ENCODE measurements around the gene COLGALT1. TPM values are rescaled to one million over a fixed set of nuclear protein-coding genes. Genes with fewer than 3 reads are reported as not detected.

COLGALT1 gene
- total and polyA plus RNA-seq, 4 donors, result 14.4 to 32.2 (median 22.5) TPM

- no peak for DNase-seq (ENCODE audit: low spot score)
- WGBS, result 78% methylated on average over 16 of the region's 16 CpGs
Observed at GRCh38 chr19:17624314-17624991, 69.0 kb downstream of the COLGALT1 start.

GRCh38 chr19:17625043-17625442, 69.6 kb downstream of the COLGALT1 start:
- H3K4me3 ChIP-seq (ENCODE audit: low read depth in 1 of 3, low read length in 3 of 3), result no peak overlapping the region
- H3K9ac ChIP-seq (ENCODE audit: low read depth in 1 of 2, low read length in 2 of 2), result no peak overlapping the region
- 91% methylated on average over 1 of the region's 1 CpG for WGBS

More at GRCh38 chr19:17624314-17624991, 69.0 kb downstream of the COLGALT1 start:
- Histone ChIP-seq H3K4me3 (ENCODE audit: low read depth in 1 of 3, low read length in 3 of 3) (no peak overlapping the region), H3K9me3 (ENCODE audit: control insufficient read depth in 4 of 4, low read length in 3 of 4) (peaks cover 0 to 9% (median 4%) of the 10 kb centered on the region in 4 donors), H3K27me3 (ENCODE audit: control insufficient read depth in 4 of 4, insufficient read depth in 4 of 4, low read length in 3 of 4) (no peaks in the 10 kb centered on the region), H3K27ac (ENCODE audit: low read depth in 1 of 2, low read length in 2 of 2) (no peak overlapping the region), H3K36me3 (ENCODE audit: control insufficient read depth in 4 of 4, insufficient read depth in 3 of 4, low read depth in 1 of 4, low read length in 3 of 4) (no peaks in the 10 kb centered on the region), H3K4me1 (ENCODE audit: control insufficient read depth in 4 of 4, insufficient read depth in 4 of 4, low read length in 3 of 4) (no peaks in the 10 kb centered on the region), H3K9ac (ENCODE audit: low read depth in 1 of 2, low read length in 2 of 2) (no peak overlapping the region)
- TF ChIP-seq NR2F2 (IDR thresholded peaks at IDR 0.05) (peak; percentile 98), REST (IDR thresholded peaks at IDR 0.05) (no peak), RXRA (IDR thresholded peaks at IDR 0.05) (peak; percentile 16 to 61)

DNA sequence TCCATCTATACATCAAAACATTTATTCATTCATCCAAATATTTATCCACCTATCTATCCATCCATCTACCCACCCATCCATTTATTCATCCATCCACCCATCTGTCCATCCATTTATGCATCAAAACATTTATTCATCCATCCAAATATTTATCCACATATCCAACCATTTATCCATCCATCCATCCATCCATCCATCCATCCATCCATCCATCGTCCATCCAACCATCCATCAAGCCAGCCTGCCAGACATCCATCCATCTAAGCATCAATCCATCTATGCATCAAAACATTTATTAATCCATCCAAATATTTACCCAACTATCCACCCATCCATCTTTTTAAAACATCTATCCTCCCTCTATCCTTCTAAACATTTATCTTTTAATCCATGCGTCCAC, 70.5 kb downstream of the COLGALT1 start:
- peaks cover 0 to 9% (median 4%) of the 10 kb centered on the region in 4 donors for H3K9me3 ChIP-seq (ENCODE audit: control insufficient read depth in 4 of 4, low read length in 3 of 4)
- no peak overlapping the region for H3K4me3 ChIP-seq (ENCODE audit: low read depth in 1 of 3, low read length in 3 of 3)
- no peaks in the 10 kb centered on the region for H3K36me3 ChIP-seq (ENCODE audit: control insufficient read depth in 4 of 4, insufficient read depth in 3 of 4, low read depth in 1 of 4, low read length in 3 of 4)
- H3K9ac ChIP-seq (ENCODE audit: low read depth in 1 of 2, low read length in 2 of 2), result no peak overlapping the region
- TF ChIP-seq YY1 (IDR thresholded peaks at IDR 0.05) (no peak), HNF4G (IDR thresholded peaks at IDR 0.05) (no peak), RXRA (IDR thresholded peaks at IDR 0.05) (no peak), HNF4A (conservative IDR thresholded peaks at IDR 0.05) (no peak), ZBTB33 (IDR thresholded peaks at IDR 0.05) (no peak), ATF3 (IDR thresholded peaks at IDR 0.05) (no peak)
- TF ChIP-seq, protein P1, sequence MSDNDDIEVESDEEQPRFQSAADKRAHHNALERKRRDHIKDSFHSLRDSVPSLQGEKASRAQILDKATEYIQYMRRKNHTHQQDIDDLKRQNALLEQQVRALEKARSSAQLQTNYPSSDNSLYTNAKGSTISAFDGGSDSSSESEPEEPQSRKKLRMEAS (IDR thresholded peaks at IDR 0.05), result no peak
- DNase-seq (ENCODE audit: low spot score), result no peak
- no peaks in the 10 kb centered on the region for H3K27me3 ChIP-seq (ENCODE audit: control insufficient read depth in 4 of 4, insufficient read depth in 4 of 4, low read length in 3 of 4)
- no peaks in the 10 kb centered on the region for H3K4me1 ChIP-seq (ENCODE audit: control insufficient read depth in 4 of 4, insufficient read depth in 4 of 4, low read length in 3 of 4)
- H3K27ac ChIP-seq (ENCODE audit: low read depth in 1 of 2, low read length in 2 of 2), result no peak overlapping the region
- 62% methylated on average over 2 of the region's 2 CpGs for WGBS

More at GRCh38 chr19:17625043-17625442, 69.6 kb downstream of the COLGALT1 start:
- TF ChIP-seq NR2F2 (IDR thresholded peaks at IDR 0.05) (no peak), GABPA (IDR thresholded peaks at IDR 0.05 in 1 of 2, conservative IDR thresholded peaks at IDR 0.05 in 1 of 2) (no peak), ZBTB33 (IDR thresholded peaks at IDR 0.05) (no peak), SP1 (IDR thresholded peaks at IDR 0.05) (no peak), HNF4A (conservative IDR thresholded peaks at IDR 0.05) (no peak), FOXA1 (IDR thresholded peaks at IDR 0.05) (no peak), RAD21 (IDR thresholded peaks at IDR 0.05) (no peak)
- TF ChIP-seq, protein P1 (IDR thresholded peaks at IDR 0.05), result no peak
- Histone ChIP-seq H3K27me3 (ENCODE audit: control insufficient read depth in 4 of 4, insufficient read depth in 4 of 4, low read length in 3 of 4) (no peaks in the 10 kb centered on the region), H3K9me3 (ENCODE audit: control insufficient read depth in 4 of 4, low read length in 3 of 4) (peaks cover 0 to 9% (median 4%) of the 10 kb centered on the region in 4 donors), H3K4me1 (ENCODE audit: control insufficient read depth in 4 of 4, insufficient read depth in 4 of 4, low read length in 3 of 4) (no peaks in the 10 kb centered on the region), H3K36me3 (ENCODE audit: control insufficient read depth in 4 of 4, insufficient read depth in 3 of 4, low read depth in 1 of 4, low read length in 3 of 4) (no peaks in the 10 kb centered on the region), H3K27ac (ENCODE audit: low read depth in 1 of 2, low read length in 2 of 2) (no peak overlapping the region)
- no peak for DNase-seq (ENCODE audit: low spot score)
